KBM-7 (cell line): ENCODE data around the gene MMP25.

Experiments used
- DNase-seq: peaks from one replicate; pipeline ENCODE4 v3.0.0-alpha.2; 2015
- in situ Hi-C: fragments of 300-500 bp; cut with MboI; formaldehyde crosslinking; loops from 2 replicates; pipeline ENCODE4 v1.14.3; 2020; ENCODE audit warnings: low sequenced_read_pairs, low pct_unique_long_range_greater_than_20kb, mixed read lengths

Gene MMP25

GRCh38 chr16:3045758-3046640, at the start of gene MMP25:
Gene MMP25 (plus strand): TSS chr16:3046561. CDS start chr16:3046918, 357 bp downstream.
- peak; percentile 59 for DNase-seq
- in situ Hi-C loops, result no loop called here

GRCh38 chr16:2999929-3000328, 46.4 kb upstream of the MMP25 start:
- no peak for DNase-seq
- in situ Hi-C loops, result no loop called here

- DNase-seq, result no peak
- in situ Hi-C loops, result no loop called here
Measured at GRCh38 chr16:3000540-3000939, 45.8 kb upstream of the MMP25 start.

GRCh38 chr16:3001316-3001715, 45.0 kb upstream of the MMP25 start:
- no peak for DNase-seq
- in situ Hi-C loops, result no loop called here

GRCh38 chr16:3003582-3004270, 42.6 kb upstream of the MMP25 start:
- in situ Hi-C loops, result no loop called here
- DNase-seq, result peak; percentile 100

- in situ Hi-C loops, result no loop called here
- no peak for DNase-seq
Measured at GRCh38 chr16:3004319-3004718, 42.0 kb upstream of the MMP25 start.

- in situ Hi-C loops, result no loop called here
- peak; percentile 43 for DNase-seq
Measured at GRCh38 chr16:3004781-3005284, 41.5 kb upstream of the MMP25 start.

- DNase-seq, result peak; percentile 80
- in situ Hi-C loops, result no loop called here
Measured at GRCh38 chr16:3007059-3007956, 39.1 kb upstream of the MMP25 start.

GRCh38 chr16:3007957-3008689, 38.2 kb upstream of the MMP25 start:
- in situ Hi-C loops, result no loop called here
- peak; percentile 84 for DNase-seq

- in situ Hi-C loops, result no loop called here
- no peak for DNase-seq
Measured at GRCh38 chr16:3008690-3009037, 37.7 kb upstream of the MMP25 start.

- in situ Hi-C loops, result no loop called here
- no peak for DNase-seq
Measured at GRCh38 chr16:3009568-3010390, 36.6 kb upstream of the MMP25 start.

GRCh38 chr16:3010510-3010909, 35.9 kb upstream of the MMP25 start:
- in situ Hi-C loops, result no loop called here
- DNase-seq, result no peak

GRCh38 chr16:3012246-3012645, 34.1 kb upstream of the MMP25 start:
- DNase-seq, result no peak

GRCh38 chr16:3012828-3013420, 33.4 kb upstream of the MMP25 start, which contains the start of gene CLDN9:
Gene CLDN9 (plus strand): TSS chr16:3012923. CDS start chr16:3013363, 440 bp downstream.
- in situ Hi-C loops, result no loop called here
- no peak for DNase-seq

More at GRCh38 chr16:3012246-3012645, 34.1 kb upstream of the MMP25 start:
- in situ Hi-C loops, result no loop called here

- no peak for DNase-seq
- in situ Hi-C loops, result no loop called here
Measured at GRCh38 chr16:3013491-3013951, 32.8 kb upstream of the MMP25 start.

- no peak for DNase-seq
- in situ Hi-C loops, result no loop called here
Measured at GRCh38 chr16:3013998-3014690, 32.2 kb upstream of the MMP25 start.

- DNase-seq, result no peak
- in situ Hi-C loops, result no loop called here
Measured at GRCh38 chr16:3014971-3015370, 31.4 kb upstream of the MMP25 start.
